Ascending aorta (tissue), 2 donors: ENCODE data around the gene MITF. TPM values are rescaled to one million over a fixed set of nuclear protein-coding genes. Genes with fewer than 3 reads are reported as not detected.

ENCODE experiments used
- DNase-seq, 2 donors: peaks; one replicate each; pipeline ENCODE4 v3.0.0-alpha.2; 2019; ENCODE audit warnings: low spot score in 2 of 2
- H3K27ac ChIP-seq, 2 donors: fragments of 200-600 bp; sonication (generic); one replicate each; pipeline ENCODE4 v1.5.1; 2016 to 2017; ENCODE audit warnings: mild to moderate bottlenecking in 1 of 2
- H3K27me3 ChIP-seq: fragments of 200-600 bp; sonication (generic); one replicate; pipeline ENCODE4 v1.5.1; 2017
- H3K36me3 ChIP-seq, 2 donors: fragments of 200-600 bp; sonication (generic); one replicate each; pipeline ENCODE4 v1.5.1; 2016
- H3K4me1 ChIP-seq, 2 donors: fragments of 200-600 bp; sonication (generic); one replicate each; pipeline ENCODE4 v1.5.1; 2016 to 2017; ENCODE audit warnings: mild to moderate bottlenecking in 1 of 2
- H3K4me3 ChIP-seq, 2 donors: fragments of 200-600 bp; sonication (generic); one replicate each; pipeline ENCODE4 v1.5.1; 2016 to 2017; ENCODE audit warnings: mild to moderate bottlenecking in 1 of 2
- H3K9me3 ChIP-seq, 2 donors: fragments of 200-600 bp; sonication (generic); one replicate each; pipeline ENCODE4 v1.5.1; 2016
- CTCF ChIP-seq, 3 experiments: fragments of 200-600 bp in 2 of 3; fragments of 450-650 bp in 1 of 3; sonication (generic) in 2 of 3; IDR thresholded peaks; one replicate each; pipeline ENCODE4 v1.5.1; 2016 to 2019; ENCODE audit warnings: antibody characterized with exemption in 3 of 3, mild to moderate bottlenecking in 1 of 3, moderate library complexity in 1 of 3
- intact Hi-C: fragments of 100-400 bp; cut with DNase I; formaldehyde crosslinking; loops from one replicate; pipeline ENCODE4 v1.15.1; 2023
- total RNA-seq: library from RNA; depleted of rRNA; stranded (reverse); fragments of >200 nt; gene quantifications from one replicate; pipeline ENCODE4 v1.1.0, GENCODE V29; 2016

Gene MITF
- total RNA-seq, 1 donor from 2014 or later = 27.4 TPM

- Histone ChIP-seq H3K4me3 (no peak overlapping the region), H3K9me3 (no peaks in the 10 kb centered on the region), H3K27me3 (no peaks in the 10 kb centered on the region), H3K27ac (no peak overlapping the region), H3K36me3 (no peaks in the 10 kb centered on the region), H3K4me1 (no peaks in the 10 kb centered on the region)
- intact Hi-C loops = no loop called here
- no peak for TF ChIP-seq CTCF (IDR thresholded peaks at IDR 0.05)
- DNase-seq = no peak
These were observed 141.8 kb downstream of the MITF start for GRCh38 chr3:69881051-69881450.

- Histone ChIP-seq H3K27me3 (no peaks in the 10 kb centered on the region), H3K36me3 (no peaks in the 10 kb centered on the region), H3K4me3 (no peak overlapping the region), H3K4me1 (no peaks in the 10 kb centered on the region), H3K27ac (no peak overlapping the region), H3K9me3 (no peaks in the 10 kb centered on the region)
- no peak for DNase-seq
- TF ChIP-seq CTCF (IDR thresholded peaks at IDR 0.05) = no peak
- intact Hi-C loops = no loop called here
These were observed 142.6 kb downstream of the MITF start for GRCh38 chr3:69881756-69882428.

GRCh38 chr3:69882560-69882959, 143.3 kb downstream of the MITF start:
- Histone ChIP-seq H3K27ac (no peak overlapping the region), H3K4me1 (no peaks in the 10 kb centered on the region), H3K9me3 (no peaks in the 10 kb centered on the region), H3K36me3 (no peaks in the 10 kb centered on the region), H3K27me3 (no peaks in the 10 kb centered on the region), H3K4me3 (no peak overlapping the region)
- DNase-seq = no peak
- no peak for TF ChIP-seq CTCF (IDR thresholded peaks at IDR 0.05)
- intact Hi-C loops = no loop called here

GRCh38 chr3:69888040-69888942, 149.0 kb downstream of the MITF start:
- Histone ChIP-seq H3K4me1 (peaks cover 0 to 3% of the 10 kb centered on the region in 2 donors), H3K27ac (peak overlapping the region; percentile 24 to 59), H3K27me3 (no peaks in the 10 kb centered on the region), H3K9me3 (no peaks in the 10 kb centered on the region), H3K36me3 (no peaks in the 10 kb centered on the region), H3K4me3 (peak overlapping the region; percentile 31 to 47)
- no peak for TF ChIP-seq CTCF (IDR thresholded peaks at IDR 0.05)
- no peak for DNase-seq
- intact Hi-C loops = no loop called here

GRCh38 chr3:69888943-69889315, 149.7 kb downstream of the MITF start:
- H3K4me3 ChIP-seq = peak overlapping the region; percentile 31 to 47
- TF ChIP-seq CTCF (IDR thresholded peaks at IDR 0.05) = no peak
- intact Hi-C loops = no loop called here
- no peak for DNase-seq
- peaks cover 0 to 3% of the 10 kb centered on the region in 2 donors for H3K4me1 ChIP-seq
- no peaks in the 10 kb centered on the region for H3K36me3 ChIP-seq
- no peaks in the 10 kb centered on the region for H3K27me3 ChIP-seq
- no peaks in the 10 kb centered on the region for H3K9me3 ChIP-seq
- H3K27ac ChIP-seq = peak overlapping the region; percentile 24 to 59
